Ishikawa (cell line): ENCODE data around the gene MARK3.

Experiments
- CEBPB ChIP-seq: IDR thresholded peaks from 2 replicates; pipeline ENCODE4 v1.6.1; 2012
- CREB1 ChIP-seq: IDR thresholded peaks from 2 replicates; pipeline ENCODE4 v1.6.1; 2012; ENCODE audit warnings: low read depth
- EGR1 ChIP-seq: IDR thresholded peaks from 2 replicates; pipeline ENCODE4 v1.6.1; 2012
- EP300 ChIP-seq: IDR thresholded peaks from 2 replicates; pipeline ENCODE4 v1.6.1; 2012; ENCODE audit warnings: borderline replicate concordance
- FOXM1 ChIP-seq: IDR thresholded peaks from 2 replicates; pipeline ENCODE4 v1.6.1; 2012; ENCODE audit warnings: low read depth, borderline replicate concordance
- NFIC ChIP-seq: IDR thresholded peaks from 2 replicates; pipeline ENCODE4 v1.6.1; 2012
- RAD21 ChIP-seq: IDR thresholded peaks from 2 replicates; pipeline ENCODE4 v1.6.1; 2012; ENCODE audit warnings: low read depth
- TAF1 ChIP-seq: IDR thresholded peaks from 2 replicates; pipeline ENCODE4 v1.6.1; 2012; ENCODE audit warnings: low read depth, mild to moderate bottlenecking
- TCF12 ChIP-seq: IDR thresholded peaks from 2 replicates; pipeline ENCODE4 v1.6.1; 2012; ENCODE audit warnings: low read depth
- TEAD4 ChIP-seq: IDR thresholded peaks from 2 replicates; pipeline ENCODE4 v1.6.1; 2012
- YY1 ChIP-seq: IDR thresholded peaks from 2 replicates; pipeline ENCODE4 v1.6.1; 2012; ENCODE audit warnings: low read depth
- TF ChIP-seq, protein P1 (sequence below): IDR thresholded peaks from 2 replicates; pipeline ENCODE4 v1.6.1; 2012; ENCODE audit warnings: low read depth, mild to moderate bottlenecking
- TF ChIP-seq, protein P2 (sequence below): IDR thresholded peaks from 2 replicates; pipeline ENCODE4 v1.6.1; 2012
- TF ChIP-seq, protein P3 (sequence below): IDR thresholded peaks from 2 replicates; pipeline ENCODE4 v1.6.1; 2012

DNA sequence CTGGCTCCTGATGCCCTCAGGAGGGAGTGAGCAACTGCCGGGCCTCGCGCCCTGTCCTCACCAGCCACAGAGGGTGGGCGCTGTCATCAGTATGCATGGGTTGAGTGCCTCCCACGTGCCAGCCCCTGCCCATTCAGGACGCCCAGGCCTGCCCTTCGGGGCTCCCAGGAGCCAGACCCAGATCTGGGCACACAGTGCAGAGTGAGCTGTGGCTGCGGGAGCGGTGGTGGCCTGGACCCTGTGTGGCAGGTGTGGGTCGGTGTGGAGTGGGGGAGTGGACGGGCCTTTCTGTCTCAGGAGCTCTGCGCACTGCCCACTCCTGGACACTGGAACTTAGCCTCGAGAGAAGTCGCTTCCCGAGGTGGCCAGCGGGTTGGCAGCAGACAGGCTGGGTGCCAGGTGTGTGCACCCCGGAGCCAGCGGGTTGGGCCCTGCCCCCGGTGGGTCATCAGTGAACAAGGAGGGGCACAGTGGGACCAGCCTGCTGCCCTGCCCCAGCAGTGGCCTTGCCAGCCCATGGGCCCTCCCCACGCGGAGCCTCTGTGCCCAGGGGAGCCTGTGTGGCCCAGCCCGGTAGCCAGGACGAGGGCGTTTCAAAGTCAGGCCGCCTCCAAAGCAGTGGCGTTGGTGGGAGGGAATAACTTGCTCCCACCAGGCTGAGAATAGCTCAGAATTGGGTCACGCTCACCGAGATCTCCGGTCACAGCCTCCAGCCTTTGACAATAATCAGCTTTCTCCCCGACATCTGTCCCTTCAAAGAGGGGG, 153.3 kb downstream of the MARK3 start:
- TF ChIP-seq TEAD4 (no peak), FOXM1 (no peak), EGR1 (no peak), NFIC (no peak), EP300 (no peak), YY1 (no peak), CEBPB (no peak), RAD21 (no peak), TCF12 (no peak), TAF1 (no peak), CREB1 (no peak)
- TF ChIP-seq, protein P1, sequence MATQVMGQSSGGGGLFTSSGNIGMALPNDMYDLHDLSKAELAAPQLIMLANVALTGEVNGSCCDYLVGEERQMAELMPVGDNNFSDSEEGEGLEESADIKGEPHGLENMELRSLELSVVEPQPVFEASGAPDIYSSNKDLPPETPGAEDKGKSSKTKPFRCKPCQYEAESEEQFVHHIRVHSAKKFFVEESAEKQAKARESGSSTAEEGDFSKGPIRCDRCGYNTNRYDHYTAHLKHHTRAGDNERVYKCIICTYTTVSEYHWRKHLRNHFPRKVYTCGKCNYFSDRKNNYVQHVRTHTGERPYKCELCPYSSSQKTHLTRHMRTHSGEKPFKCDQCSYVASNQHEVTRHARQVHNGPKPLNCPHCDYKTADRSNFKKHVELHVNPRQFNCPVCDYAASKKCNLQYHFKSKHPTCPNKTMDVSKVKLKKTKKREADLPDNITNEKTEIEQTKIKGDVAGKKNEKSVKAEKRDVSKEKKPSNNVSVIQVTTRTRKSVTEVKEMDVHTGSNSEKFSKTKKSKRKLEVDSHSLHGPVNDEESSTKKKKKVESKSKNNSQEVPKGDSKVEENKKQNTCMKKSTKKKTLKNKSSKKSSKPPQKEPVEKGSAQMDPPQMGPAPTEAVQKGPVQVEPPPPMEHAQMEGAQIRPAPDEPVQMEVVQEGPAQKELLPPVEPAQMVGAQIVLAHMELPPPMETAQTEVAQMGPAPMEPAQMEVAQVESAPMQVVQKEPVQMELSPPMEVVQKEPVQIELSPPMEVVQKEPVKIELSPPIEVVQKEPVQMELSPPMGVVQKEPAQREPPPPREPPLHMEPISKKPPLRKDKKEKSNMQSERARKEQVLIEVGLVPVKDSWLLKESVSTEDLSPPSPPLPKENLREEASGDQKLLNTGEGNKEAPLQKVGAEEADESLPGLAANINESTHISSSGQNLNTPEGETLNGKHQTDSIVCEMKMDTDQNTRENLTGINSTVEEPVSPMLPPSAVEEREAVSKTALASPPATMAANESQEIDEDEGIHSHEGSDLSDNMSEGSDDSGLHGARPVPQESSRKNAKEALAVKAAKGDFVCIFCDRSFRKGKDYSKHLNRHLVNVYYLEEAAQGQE = no peak
- TF ChIP-seq, protein P2, sequence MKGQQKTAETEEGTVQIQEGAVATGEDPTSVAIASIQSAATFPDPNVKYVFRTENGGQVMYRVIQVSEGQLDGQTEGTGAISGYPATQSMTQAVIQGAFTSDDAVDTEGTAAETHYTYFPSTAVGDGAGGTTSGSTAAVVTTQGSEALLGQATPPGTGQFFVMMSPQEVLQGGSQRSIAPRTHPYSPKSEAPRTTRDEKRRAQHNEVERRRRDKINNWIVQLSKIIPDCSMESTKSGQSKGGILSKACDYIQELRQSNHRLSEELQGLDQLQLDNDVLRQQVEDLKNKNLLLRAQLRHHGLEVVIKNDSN = no peak
- TF ChIP-seq, protein P3, sequence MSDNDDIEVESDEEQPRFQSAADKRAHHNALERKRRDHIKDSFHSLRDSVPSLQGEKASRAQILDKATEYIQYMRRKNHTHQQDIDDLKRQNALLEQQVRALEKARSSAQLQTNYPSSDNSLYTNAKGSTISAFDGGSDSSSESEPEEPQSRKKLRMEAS = no peak
